Skeletal muscle satellite cell (primary cell): ENCODE measurements around the gene BSN.
"Not testable (repeated sequence)": the region's sequence is repeated elsewhere in the genome, so short reads cannot be mapped to it uniquely, and the experiment has no call there.

Source experiments
- H3K27me3 ChIP-seq: 2 replicates; pipeline ENCODE4 v1.7.0; 2013; ENCODE audit warnings: low read length; ENCODE audit not compliant: control insufficient read depth, insufficient read depth
- H3K36me3 ChIP-seq: 2 replicates; pipeline ENCODE4 v1.7.0; 2013; ENCODE audit warnings: mild to moderate bottlenecking, control low read depth, low read length; ENCODE audit not compliant: insufficient read depth
- H3K4me1 ChIP-seq: 2 replicates; pipeline ENCODE4 v1.7.0; 2013; ENCODE audit warnings: low read length; ENCODE audit not compliant: control insufficient read depth, insufficient read depth
- H3K4me2 ChIP-seq: 2 replicates; pipeline ENCODE4 v1.7.0; 2013; ENCODE audit warnings: mild to moderate bottlenecking, low read length
- H3K4me3 ChIP-seq: 2 replicates; pipeline ENCODE4 v1.7.0; 2013; ENCODE audit warnings: low read length
- H3K9ac ChIP-seq: 2 replicates; pipeline ENCODE4 v1.7.0; 2013; ENCODE audit warnings: mild to moderate bottlenecking, low read depth, low read length, moderate library complexity
- H3K9me3 ChIP-seq: replicated peaks from 2 replicates; pipeline ENCODE4 v1.7.0; 2013; ENCODE audit warnings: mild to moderate bottlenecking, control low read depth, low read length

The BSN gene

DNA sequence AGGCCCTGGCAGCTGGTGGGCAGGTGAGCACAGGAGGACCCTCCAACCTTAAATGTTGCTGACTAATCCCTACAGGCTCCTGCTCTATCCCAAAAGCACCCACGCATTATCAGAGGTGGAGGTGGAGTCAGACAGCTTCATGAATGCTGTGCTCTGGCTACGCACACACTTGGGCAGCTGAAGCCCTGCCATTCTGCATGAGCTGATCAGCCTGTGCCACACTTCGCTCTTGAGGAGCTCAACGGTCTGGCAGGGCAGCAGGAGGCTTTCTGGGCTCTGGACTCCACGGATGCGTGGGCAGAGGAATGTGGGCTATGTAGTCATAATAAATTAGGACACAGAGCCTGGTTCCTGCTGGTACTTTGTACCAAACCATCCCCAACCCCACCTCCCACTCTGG lies 128.9 kb downstream of the BSN start:
- peaks cover 55% of the 10 kb centered on the region for H3K36me3 ChIP-seq
- H3K4me1 ChIP-seq: peaks cover 21% of the 10 kb centered on the region
- no peak overlapping the region for H3K4me3 ChIP-seq
- H3K9ac ChIP-seq: no peak overlapping the region
- no peaks in the 10 kb centered on the region for H3K9me3 ChIP-seq
- H3K4me2 ChIP-seq: no peak overlapping the region
- H3K27me3 ChIP-seq: no peaks in the 10 kb centered on the region

DNA sequence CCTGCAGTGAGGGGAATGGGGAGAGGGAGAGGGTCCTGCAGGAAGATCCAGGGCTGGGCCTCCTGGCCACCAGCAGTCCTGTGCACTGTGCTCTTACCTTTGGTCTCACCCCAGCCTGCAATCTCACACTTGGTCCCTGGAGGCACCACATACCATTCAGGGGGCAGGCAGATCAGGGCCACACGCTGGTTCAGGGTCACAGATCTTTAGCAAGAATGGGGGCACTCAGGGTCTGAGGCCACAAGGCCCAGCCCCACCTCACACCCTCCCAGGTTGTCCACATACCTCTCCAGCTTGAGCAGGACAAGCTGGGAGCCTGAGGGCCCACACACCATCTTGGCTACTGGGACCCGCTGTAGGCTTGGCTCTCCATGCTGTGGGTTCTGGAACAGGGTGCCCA lies 130.2 kb downstream of the BSN start:
- H3K36me3 ChIP-seq: peaks cover 42% of the 10 kb centered on the region
- H3K4me1 ChIP-seq: peaks cover 27% of the 10 kb centered on the region
- H3K27me3 ChIP-seq, H3K9me3 ChIP-seq, H3K4me3 ChIP-seq, H3K4me2 ChIP-seq, H3K9ac ChIP-seq: not testable (repeated sequence)

DNA sequence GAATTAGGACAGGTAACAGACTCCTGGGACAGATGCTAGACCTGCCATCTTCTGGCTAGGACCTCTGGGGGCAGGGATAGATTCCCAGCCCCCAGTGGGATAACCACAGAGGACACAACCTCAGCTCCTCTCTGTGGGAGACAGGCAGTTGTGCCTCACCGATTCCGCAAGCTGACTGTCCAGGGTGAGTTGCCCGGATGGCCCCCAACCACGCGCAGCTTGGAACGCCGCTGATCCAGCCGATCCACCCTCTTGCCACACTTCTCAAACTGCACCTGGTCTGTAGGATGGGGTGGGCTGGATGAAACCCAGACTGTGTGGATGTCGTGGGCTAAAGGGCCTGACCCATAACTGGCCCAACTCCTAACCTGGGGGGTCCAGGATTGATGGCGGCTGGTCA lies 130.8 kb downstream of the BSN start:
- H3K4me1 ChIP-seq: peaks cover 27% of the 10 kb centered on the region
- peaks cover 35% of the 10 kb centered on the region for H3K36me3 ChIP-seq

DNA sequence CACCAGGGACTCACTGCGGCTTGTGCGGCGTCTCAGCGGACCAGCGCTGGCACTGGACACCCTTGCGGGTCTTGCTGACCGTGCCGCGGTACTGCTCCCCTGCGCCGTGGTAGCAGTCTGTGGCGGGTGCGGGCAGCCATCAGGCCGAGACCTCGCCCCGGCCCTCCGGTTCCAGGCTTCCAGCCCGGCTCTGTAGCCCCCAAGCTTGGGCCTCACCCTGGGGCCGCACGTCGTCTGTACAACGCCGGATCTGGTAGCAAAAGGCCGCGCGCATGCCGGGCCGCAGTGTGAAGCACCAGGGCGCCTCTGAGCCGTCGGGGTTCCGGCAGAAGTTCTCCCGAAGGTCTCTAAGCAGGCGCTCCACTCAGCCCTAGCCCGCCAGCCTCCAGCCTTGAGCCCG lies 131.6 kb downstream of the BSN start:
- not testable (repeated sequence) for H3K9ac ChIP-seq, H3K9me3 ChIP-seq, H3K4me3 ChIP-seq, H3K27me3 ChIP-seq, H3K4me2 ChIP-seq
- peaks cover 27% of the 10 kb centered on the region for H3K4me1 ChIP-seq
- peaks cover 29% of the 10 kb centered on the region for H3K36me3 ChIP-seq

More for the DNA sequence above, 130.8 kb downstream of the BSN start:
- not testable (repeated sequence) for H3K4me2 ChIP-seq, H3K9me3 ChIP-seq, H3K4me3 ChIP-seq, H3K27me3 ChIP-seq, H3K9ac ChIP-seq

DNA sequence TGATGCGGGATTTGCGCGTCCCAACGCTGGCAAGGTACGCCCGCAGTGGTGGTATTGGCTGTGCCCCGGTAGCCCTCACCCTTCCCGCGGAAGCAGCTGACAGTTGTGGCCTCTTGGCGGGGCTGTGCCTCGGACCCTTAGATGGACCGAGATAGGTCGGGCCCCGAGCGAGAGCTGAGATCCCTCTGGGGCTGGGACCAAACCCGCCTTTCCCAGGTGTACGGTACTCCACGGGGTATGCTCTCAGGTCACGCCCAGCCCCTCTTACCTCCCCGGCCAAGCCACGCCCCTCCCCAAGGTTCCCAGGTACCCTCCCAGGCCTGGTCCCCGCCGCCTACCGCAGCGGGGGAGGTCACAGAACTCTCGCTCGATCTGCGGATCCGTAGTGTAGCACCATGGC lies 132.1 kb downstream of the BSN start:
- peaks cover 27% of the 10 kb centered on the region for H3K4me1 ChIP-seq
- H3K4me2 ChIP-seq: peak overlapping the region; percentile 73
- not testable (repeated sequence) for H3K27me3 ChIP-seq, H3K9me3 ChIP-seq, H3K9ac ChIP-seq
- peaks cover 24% of the 10 kb centered on the region for H3K36me3 ChIP-seq
- peak overlapping the region; percentile 47 for H3K4me3 ChIP-seq

DNA sequence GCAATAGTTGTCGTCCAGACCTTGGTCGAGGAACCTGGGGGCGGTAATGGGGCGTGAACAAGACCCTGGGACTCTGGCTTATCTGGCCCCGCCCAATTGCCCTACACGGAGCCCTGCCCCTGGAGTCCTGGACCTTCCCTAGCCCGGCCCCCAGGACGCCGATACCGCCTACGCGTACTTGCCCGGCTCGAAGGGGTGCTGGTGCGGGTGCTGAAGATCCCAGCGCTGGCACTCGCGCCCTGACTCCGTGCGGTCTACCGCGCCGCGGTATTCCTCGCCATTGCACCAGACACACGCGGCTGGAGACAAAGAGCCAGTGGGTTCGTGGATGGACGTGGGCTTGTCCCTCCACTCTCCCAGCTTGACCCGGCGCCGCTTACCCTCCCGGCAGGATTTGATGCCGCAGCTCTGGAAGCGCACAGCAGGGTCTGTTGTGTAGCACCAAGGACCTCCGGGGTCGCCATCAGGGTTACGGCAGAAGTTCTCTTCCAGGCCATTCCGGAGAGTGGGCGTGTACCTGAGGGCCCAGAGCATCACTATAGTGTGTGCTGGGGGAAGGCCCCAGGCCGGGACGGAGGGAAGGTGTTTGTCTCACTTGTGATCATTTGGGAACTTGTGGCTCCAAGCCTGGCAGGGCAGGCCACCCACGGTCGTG lies 132.6 kb downstream of the BSN start:
- Histone ChIP-seq H3K36me3 (peaks cover 19% of the 10 kb centered on the region), H3K4me3 (peak overlapping the region; percentile 47), H3K4me2 (peak overlapping the region; percentile 73), H3K4me1 (peaks cover 27% of the 10 kb centered on the region)
- H3K9ac ChIP-seq, H3K27me3 ChIP-seq, H3K9me3 ChIP-seq: not testable (repeated sequence)

DNA sequence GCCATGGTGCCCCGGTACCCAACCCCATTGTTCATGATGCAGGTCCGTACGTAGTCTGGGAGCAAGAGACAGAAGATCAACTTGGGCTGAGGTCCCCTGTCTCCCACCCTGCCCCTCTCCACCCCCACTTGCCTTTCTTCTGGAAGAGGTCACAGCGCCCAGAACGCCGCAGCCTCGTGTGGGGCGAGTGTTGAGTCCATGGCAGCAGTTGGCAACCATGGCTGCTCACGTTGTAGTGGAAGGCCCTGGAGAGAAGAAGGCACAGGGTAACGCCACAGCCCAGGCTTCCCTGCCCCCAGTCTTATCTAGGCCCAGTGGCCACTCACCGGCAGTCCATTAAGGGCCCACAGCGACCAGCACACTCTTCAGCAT lies 133.1 kb downstream of the BSN start:
- Histone ChIP-seq H3K4me1 (peaks cover 27% of the 10 kb centered on the region), H3K36me3 (peaks cover 13% of the 10 kb centered on the region)
- not testable (repeated sequence) for H3K9ac ChIP-seq, H3K9me3 ChIP-seq, H3K4me3 ChIP-seq, H3K4me2 ChIP-seq, H3K27me3 ChIP-seq

DNA sequence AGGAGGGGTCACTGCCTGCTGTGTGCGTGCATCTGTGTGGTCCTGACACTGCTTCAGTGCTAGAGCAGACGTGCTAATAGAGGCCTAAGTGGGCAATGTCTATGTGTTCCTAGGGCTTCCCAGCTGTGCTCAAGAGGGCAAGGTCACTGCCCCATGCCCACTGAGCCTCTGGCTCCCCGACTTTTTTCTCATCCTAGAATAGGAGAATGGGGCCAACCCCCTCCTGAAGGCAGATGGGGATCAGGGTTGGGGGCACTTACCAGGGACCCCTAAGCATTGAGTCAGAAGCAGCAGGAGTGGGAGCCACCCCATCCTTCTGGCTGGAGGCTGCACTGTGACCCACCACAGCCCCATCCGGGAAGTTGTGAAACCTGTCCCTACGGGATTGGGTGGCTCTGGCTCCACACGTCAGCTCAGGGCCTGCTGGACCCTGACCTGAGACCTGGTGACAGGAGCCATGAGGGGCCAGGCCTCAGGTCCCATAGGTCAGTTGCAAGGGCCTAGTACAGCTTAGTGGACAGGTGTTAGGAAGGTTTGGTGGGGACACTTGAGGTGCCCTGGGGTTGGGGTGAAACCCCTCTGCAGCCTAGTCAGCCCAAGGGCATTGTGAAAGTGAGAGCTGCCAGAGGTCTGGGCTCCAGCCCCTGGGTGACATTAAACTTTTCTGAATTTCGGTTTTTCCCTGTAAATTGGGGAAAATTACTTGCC lies 134.2 kb downstream of the BSN start:
- peak overlapping the region; percentile 93 for H3K4me2 ChIP-seq
- not testable (repeated sequence) for H3K9me3 ChIP-seq, H3K27me3 ChIP-seq, H3K36me3 ChIP-seq
- peak overlapping the region; percentile 93 for H3K9ac ChIP-seq
- peaks cover 18% of the 10 kb centered on the region for H3K4me1 ChIP-seq
- peak overlapping the region; percentile 94 for H3K4me3 ChIP-seq

DNA sequence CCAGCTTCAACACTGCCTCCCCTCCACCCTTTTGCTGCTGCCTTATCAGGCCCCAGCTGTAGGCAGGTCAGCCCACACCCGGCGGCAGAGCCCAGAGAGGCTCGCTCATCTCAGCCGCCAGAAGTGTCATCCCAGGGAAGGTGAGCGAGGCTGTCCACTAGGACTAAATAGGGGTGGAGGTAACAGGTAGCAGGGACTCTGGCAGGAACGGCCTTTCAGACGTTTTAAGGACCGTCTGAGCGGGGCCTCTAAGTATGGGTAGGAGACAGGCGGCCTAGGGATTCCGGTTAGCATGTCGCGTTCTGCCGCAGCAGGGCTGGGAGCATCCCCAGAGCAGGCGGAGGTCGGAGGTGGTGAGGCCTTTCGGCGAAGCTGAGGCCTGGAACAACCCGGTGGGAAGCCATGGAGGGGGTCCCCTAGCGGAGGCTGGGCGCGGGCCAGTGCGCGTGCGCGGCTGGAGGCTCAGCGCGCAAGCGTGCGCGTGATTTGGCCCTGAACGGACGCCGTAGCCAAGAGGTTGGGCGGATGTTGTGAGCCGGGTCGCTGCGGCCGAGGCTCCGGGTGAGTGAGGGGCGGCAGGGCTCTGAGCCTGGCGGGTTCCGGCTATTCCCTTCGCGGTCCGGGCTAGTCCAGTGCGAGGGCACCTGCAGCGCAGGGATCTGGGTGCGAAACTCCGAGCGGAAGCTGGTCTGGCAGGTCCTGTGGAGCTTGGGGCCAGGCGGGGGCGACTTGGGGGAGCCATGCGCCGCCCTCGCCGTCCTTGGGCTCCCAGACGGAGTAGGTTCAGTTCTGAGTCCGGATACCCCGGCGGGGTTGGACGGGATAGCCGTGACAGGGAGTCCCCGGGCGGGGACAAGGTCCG lies 135.0 kb downstream of the BSN start, which contains the start of the genes MST1 and RNF123:
MST1 (minus strand) TSS at position 429 of the 862 bp plus-strand sequence. CDS start 783 bp downstream, outside the sequence.
RNF123 (plus strand) TSS at position 512 of the 862 bp plus-strand sequence. CDS start 1,609 bp downstream, outside the sequence.
- Histone ChIP-seq H3K36me3 (no peaks in the 10 kb centered on the region), H3K9me3 (no peaks in the 10 kb centered on the region), H3K4me2 (peak within 1 kb of the TSS; percentile 93), H3K9ac (peak within 1 kb of the TSS; percentile 93), H3K27me3 (no peaks in the 10 kb centered on the region), H3K4me1 (peaks cover 16% of the 10 kb centered on the region), H3K4me3 (peak within 1 kb of the TSS; percentile 94)

DNA sequence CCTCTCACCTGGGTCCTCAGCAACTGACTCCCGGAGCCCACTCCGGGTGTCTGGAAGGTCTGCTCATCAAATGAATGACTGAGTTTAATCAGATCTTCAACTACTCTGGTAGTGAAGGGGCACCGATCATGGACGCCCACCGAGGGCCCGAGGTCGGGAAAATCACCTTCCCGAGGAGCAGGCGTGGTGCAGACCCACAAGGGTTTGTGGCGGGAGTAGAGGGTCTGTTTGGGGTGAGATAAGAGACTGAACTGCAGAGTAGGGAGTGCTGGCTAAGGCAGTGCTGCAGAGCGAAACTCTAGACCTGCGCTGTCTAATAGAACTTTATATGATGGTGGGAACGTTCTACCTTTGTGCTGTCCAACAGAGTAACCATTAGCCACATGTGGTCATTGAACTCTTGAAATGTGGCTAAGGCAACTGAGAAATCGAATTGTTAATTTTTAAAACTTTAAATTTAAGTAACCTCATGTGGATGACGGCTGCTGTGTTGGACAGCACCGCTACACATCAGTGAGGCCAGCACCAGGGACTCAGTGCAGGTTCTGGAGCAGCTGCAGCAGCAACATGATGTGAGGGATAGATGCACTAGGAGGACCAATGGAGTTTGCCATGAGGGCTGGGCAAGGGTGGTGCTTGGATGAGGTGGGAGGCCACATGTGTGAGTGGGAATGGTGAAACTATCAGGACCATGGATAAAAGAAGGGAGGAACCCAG lies 135.8 kb downstream of the BSN start:
- Histone ChIP-seq H3K9ac (peak overlapping the region; percentile 93), H3K4me2 (peak overlapping the region; percentile 93), H3K4me3 (peak overlapping the region; percentile 94), H3K4me1 (peaks cover 16% of the 10 kb centered on the region)
- H3K36me3 ChIP-seq, H3K9me3 ChIP-seq, H3K27me3 ChIP-seq: not testable (repeated sequence)

DNA sequence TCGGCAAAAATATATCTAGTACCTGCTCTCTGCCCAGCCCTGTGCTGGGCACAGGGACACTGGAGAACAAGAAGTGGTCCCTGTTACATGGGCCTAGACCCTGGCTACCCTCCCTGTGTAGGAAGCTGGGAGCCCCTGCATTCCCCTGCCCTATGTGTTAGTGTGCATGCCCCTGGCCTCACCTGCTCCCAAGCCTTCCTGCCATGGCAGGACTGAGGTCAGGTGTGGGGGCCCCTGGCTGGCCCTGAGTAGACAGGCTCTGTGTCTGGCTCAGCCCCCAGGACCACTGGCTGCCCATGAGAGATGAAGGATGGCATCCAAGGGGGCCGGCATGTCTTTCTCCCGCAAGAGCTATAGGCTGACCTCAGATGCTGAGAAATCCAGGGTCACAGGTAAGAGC lies 136.6 kb downstream of the BSN start:
- peaks cover 16% of the 10 kb centered on the region for H3K4me1 ChIP-seq
- peak overlapping the region; percentile 93 for H3K4me2 ChIP-seq
- not testable (repeated sequence) for H3K9ac ChIP-seq, H3K27me3 ChIP-seq, H3K36me3 ChIP-seq, H3K4me3 ChIP-seq, H3K9me3 ChIP-seq
